GM13976 (cell line): Measurements from ENCODE around the gene HP1BP3.
A peak's percentile ranks its signal among the peaks of the same experiment; 100 is the strongest.
"Not testable (repeated sequence)": the region's sequence is repeated elsewhere in the genome, so short reads cannot be mapped to it uniquely, and the experiment has no call there.

ENCODE experiments used
- DNase-seq: peaks from one replicate; pipeline ENCODE4 v3.0.0; 2012; ENCODE audit warnings: low spot score
- CTCF ChIP-seq: IDR thresholded peaks from 2 replicates; pipeline ENCODE4 v1.5.1; 2012; ENCODE audit warnings: borderline replicate concordance, mild to moderate bottlenecking; ENCODE audit not compliant: insufficient read depth; ENCODE audit errors: extremely low read depth, missing control alignments, control extremely low read depth
- in situ Hi-C: fragments of 300-500 bp; cut with MboI; formaldehyde crosslinking; loops from one replicate; pipeline ENCODE4 v1.12.0; 2022; ENCODE audit warnings: low sequenced_read_pairs, mixed read lengths, inconsistent platforms; ENCODE audit not compliant: unreplicated experiment

Gene HP1BP3

DNA sequence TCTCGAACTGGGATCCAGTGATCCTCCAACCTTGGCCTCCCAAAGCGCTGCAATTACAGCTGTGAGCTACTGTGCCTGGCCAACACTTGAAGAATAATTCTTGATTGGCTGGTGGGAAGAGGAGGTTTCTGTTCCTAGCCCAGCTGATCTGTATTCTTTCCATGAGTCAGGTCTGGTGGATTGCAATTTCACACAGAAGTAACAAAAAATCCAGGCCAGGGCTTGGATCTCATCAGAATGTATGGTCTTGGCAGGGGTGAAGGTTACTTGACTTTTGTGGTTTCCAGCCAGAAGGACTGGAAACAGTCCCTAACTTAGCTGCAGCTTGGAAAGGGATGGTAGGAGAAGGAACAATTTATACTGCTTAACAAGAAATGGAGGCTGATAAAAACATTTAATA lies 5.1 kb upstream of the HP1BP3 start:
- no peak for TF ChIP-seq CTCF
- DNase-seq = no peak
- in situ Hi-C loops = no loop called here

DNA sequence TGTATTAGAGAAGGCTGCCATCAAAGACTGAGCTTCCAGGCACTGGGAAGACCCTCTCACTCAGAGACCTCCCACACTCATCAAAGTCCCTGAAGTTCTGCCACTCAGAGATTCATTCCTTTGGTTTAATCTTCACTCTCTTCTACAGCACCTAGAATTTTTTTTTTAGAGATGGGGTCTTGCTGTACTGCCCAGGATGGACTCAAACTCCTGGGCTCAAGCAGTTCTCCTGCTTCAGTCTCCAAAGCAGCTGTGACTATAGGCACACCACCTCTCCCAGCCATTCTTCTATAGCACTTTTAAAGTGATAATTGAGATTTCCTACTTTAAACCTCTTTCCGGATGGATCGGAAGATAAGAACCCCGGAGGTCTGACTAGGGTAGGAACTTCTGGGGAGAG lies 3.7 kb upstream of the HP1BP3 start:
- in situ Hi-C loops = no loop called here
- no peak for DNase-seq
- TF ChIP-seq CTCF = no peak

GRCh38 chr1:20789598-20789997 lies 2.5 kb upstream of the HP1BP3 start:
- DNase-seq, in situ Hi-C loops: not testable (repeated sequence)

DNA sequence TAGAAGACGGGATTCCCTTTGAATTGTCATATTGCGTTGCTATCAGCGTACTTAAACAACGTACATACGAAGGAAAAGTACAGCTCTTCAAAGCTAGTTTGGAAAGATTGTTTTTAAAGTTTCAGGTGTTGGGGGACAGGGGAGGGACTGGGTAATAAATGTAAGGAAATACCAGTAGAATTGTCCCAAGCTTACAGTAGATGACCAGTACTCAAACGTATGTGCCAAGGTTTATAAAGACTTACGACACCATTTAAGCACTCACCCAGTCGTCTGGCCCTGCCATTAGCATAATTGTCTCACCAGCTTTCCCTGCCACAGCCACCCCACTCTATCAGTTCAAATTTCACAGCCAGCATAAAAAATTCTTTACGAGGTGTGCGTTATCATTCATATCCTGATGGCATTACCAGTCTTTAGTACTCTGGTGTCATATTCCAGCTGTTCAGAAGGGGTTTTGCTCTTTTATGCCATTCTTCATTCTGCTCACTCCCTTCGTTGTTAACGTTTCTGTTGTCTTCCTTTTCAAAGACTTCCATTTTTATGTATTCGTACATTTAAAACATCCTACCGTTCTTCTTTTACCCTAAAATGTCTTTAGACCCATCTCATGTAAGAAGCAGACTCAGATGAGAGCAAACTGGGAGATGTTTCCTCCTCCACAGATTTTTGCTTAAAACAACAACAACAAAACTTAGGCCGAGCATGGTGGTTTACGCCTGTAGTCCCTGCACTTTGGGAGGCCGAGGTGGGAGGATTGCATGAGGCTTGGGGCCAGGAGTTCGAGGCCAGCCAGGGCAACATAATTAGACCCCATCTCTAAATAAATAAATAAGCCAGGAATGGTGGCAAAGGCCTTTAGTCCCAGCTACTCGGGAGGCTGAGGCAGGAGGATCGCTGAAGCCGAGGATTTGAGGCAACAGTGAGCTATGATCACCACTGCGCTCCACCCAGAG lies 1.0 kb upstream of the HP1BP3 start:
- no peak for DNase-seq
- TF ChIP-seq CTCF = no peak
- in situ Hi-C loops = no loop called here

DNA sequence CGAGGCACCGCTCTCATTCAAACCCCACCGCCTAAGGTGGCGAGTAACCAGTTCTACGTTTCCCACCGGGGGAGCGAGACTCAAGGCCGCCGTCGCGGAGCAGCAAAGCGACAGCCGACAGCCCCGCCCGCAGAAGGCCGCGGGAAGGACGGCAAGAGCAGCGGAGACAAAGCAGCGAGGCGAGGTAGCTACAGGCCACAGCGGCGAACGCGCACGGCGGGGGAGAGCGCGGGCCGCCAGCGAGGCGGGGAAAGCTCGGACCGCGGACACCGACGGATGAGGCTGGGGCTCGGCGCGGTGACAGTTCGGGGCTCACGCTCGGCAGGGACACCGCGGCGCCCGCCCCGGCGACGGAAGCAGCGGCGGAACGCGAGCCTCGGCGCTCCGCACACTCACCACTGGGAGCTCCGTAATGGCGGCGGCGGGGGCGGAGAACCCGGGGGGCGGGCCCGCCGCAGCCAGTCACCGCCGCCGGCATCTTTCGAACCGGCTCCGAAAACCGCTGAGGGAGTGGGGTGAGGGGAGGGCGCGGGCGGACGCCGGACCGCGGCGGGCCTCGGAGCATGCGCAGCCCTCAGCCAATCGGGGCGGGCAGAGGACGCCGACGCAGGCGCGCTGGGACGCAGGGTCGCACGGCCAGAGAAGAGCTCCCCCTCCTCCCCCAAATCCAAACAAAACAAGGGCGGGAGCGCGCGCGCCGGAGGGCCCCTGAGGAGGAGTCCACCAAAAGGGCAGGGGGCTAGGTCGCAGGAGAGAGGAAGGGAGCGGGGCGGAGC lies 666 bp downstream of the HP1BP3 start:
- in situ Hi-C loops = no loop called here
- DNase-seq = peak; percentile 96
- TF ChIP-seq CTCF = no peak

DNA sequence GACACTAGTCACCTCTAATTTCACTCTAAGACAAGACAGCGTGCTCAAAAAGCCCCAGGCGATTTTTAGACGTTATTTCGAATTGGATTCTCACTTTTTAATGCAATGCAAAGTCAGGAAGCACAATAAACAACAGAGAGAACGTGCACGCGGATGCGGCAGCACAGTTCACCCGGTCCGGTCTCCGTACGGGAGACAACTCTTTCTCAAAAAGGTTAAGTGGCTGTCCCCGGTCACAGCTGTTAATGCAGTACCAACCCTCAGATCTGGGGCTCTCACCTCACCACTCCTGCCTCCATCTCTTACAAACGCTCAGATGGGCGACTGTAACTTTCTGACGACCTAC lies 1.2 kb downstream of the HP1BP3 start:
- TF ChIP-seq CTCF = no peak
- in situ Hi-C loops = no loop called here
- DNase-seq = no peak

- TF ChIP-seq CTCF = no peak
- no peak for DNase-seq
- in situ Hi-C loops = no loop called here
These were observed 11.4 kb downstream of the HP1BP3 start for GRCh38 chr1:20775700-20776099.
